Measurements from ENCODE around the gene TIMP2. TPM values are rescaled to one million over a fixed set of nuclear protein-coding genes. Genes with fewer than 3 reads are reported as not detected.
A peak's percentile ranks its signal among the peaks of the same experiment; 100 is the strongest.

Gene TIMP2
- total and polyA plus RNA-seq, 4 donors = 47.5 to 176 (median 91.9) TPM

GRCh38 chr17:78951967-78952551 is 26.9 kb upstream of the TIMP2 start:
- no peak overlapping the region for H3K4me3 ChIP-seq
- peaks cover 0 to 17% (median 7%) of the 10 kb centered on the region in 4 donors for H3K9me3 ChIP-seq (ENCODE audit: control insufficient read depth in 4 of 4, insufficient read depth in 3 of 4, low read length in 3 of 4)
- no peaks in the 10 kb centered on the region for H3K27me3 ChIP-seq (ENCODE audit: control insufficient read depth in 3 of 3, insufficient read depth in 3 of 3, low read length in 2 of 3)
- TF ChIP-seq, protein P1, sequence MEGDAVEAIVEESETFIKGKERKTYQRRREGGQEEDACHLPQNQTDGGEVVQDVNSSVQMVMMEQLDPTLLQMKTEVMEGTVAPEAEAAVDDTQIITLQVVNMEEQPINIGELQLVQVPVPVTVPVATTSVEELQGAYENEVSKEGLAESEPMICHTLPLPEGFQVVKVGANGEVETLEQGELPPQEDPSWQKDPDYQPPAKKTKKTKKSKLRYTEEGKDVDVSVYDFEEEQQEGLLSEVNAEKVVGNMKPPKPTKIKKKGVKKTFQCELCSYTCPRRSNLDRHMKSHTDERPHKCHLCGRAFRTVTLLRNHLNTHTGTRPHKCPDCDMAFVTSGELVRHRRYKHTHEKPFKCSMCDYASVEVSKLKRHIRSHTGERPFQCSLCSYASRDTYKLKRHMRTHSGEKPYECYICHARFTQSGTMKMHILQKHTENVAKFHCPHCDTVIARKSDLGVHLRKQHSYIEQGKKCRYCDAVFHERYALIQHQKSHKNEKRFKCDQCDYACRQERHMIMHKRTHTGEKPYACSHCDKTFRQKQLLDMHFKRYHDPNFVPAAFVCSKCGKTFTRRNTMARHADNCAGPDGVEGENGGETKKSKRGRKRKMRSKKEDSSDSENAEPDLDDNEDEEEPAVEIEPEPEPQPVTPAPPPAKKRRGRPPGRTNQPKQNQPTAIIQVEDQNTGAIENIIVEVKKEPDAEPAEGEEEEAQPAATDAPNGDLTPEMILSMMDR (IDR thresholded peaks at IDR 0.05; ENCODE audit: control extremely low read depth, extremely low read depth) = no peak
- peaks cover 0 to 36% (median 13%) of the 10 kb centered on the region in 5 donors for H3K4me1 ChIP-seq (ENCODE audit: control insufficient read depth in 5 of 5, insufficient read depth in 5 of 5, low read length in 5 of 5)
- DNase-seq (peak; percentile 74 to 88 (median 79)), ATAC-seq (ENCODE audit: insufficient read depth, low FRiP score) (no peak)
- no peak overlapping the region for H3K27ac ChIP-seq (ENCODE audit: low read depth in 1 of 2, low read length in 1 of 2)
- WGBS, 2 donors = 54 to 67% methylated on average over 12 of the region's 12 CpGs
- peak overlapping the region in 1 of 2 donors; percentile 49 for H3K9ac ChIP-seq (ENCODE audit: insufficient read depth in 1 of 2, low read length in 2 of 2)
- peaks cover 0 to 4% (median 0%) of the 10 kb centered on the region in 4 donors for H3K36me3 ChIP-seq (ENCODE audit: control insufficient read depth in 4 of 4, insufficient read depth in 4 of 4, low read length in 4 of 4)

- 92 to 98% methylated on average over 2 of the region's 2 CpGs for WGBS, 2 donors
Observed at GRCh38 chr17:78950870-78951269, 25.7 kb upstream of the TIMP2 start.

GRCh38 chr17:78947235-78948149 is 22.3 kb upstream of the TIMP2 start:
- Histone ChIP-seq H3K4me1 (ENCODE audit: control insufficient read depth in 5 of 5, insufficient read depth in 5 of 5, low read length in 5 of 5) (peaks cover 0 to 17% (median 8%) of the 10 kb centered on the region in 5 donors), H3K36me3 (ENCODE audit: control insufficient read depth in 4 of 4, insufficient read depth in 4 of 4, low read length in 4 of 4) (peaks cover 0 to 4% (median 0%) of the 10 kb centered on the region in 4 donors), H3K27me3 (ENCODE audit: control insufficient read depth in 3 of 3, insufficient read depth in 3 of 3, low read length in 2 of 3) (no peaks in the 10 kb centered on the region), H3K4me3 (no peak overlapping the region), H3K9me3 (ENCODE audit: control insufficient read depth in 4 of 4, insufficient read depth in 3 of 4, low read length in 3 of 4) (peaks cover 0 to 17% (median 7%) of the 10 kb centered on the region in 4 donors), H3K27ac (ENCODE audit: low read depth in 1 of 2, low read length in 1 of 2) (peak overlapping the region in 1 of 2 donors; percentile 45), H3K9ac (ENCODE audit: insufficient read depth in 1 of 2, low read length in 2 of 2) (no peak overlapping the region)
- 60 to 82% methylated on average over 18 of the region's 18 CpGs for WGBS, 2 donors
- TF ChIP-seq, protein P1 (IDR thresholded peaks at IDR 0.05; ENCODE audit: control extremely low read depth, extremely low read depth) = no peak
- ATAC-seq (ENCODE audit: insufficient read depth, low FRiP score) (no peak), DNase-seq (peak in 2 of 3 donors; percentile 31 to 65)

More at GRCh38 chr17:78950870-78951269, 25.7 kb upstream of the TIMP2 start:
- Histone ChIP-seq H3K4me1 (ENCODE audit: control insufficient read depth in 5 of 5, insufficient read depth in 5 of 5, low read length in 5 of 5) (peaks cover 0 to 29% (median 13%) of the 10 kb centered on the region in 5 donors), H3K9me3 (ENCODE audit: control insufficient read depth in 4 of 4, insufficient read depth in 3 of 4, low read length in 3 of 4) (peaks cover 0 to 17% (median 7%) of the 10 kb centered on the region in 4 donors), H3K4me3 (no peak overlapping the region), H3K27ac (ENCODE audit: low read depth in 1 of 2, low read length in 1 of 2) (no peak overlapping the region), H3K36me3 (ENCODE audit: control insufficient read depth in 4 of 4, insufficient read depth in 4 of 4, low read length in 4 of 4) (peaks cover 0 to 4% (median 0%) of the 10 kb centered on the region in 4 donors), H3K9ac (ENCODE audit: insufficient read depth in 1 of 2, low read length in 2 of 2) (no peak overlapping the region), H3K27me3 (ENCODE audit: control insufficient read depth in 3 of 3, insufficient read depth in 3 of 3, low read length in 2 of 3) (no peaks in the 10 kb centered on the region)
- TF ChIP-seq, protein P1 (IDR thresholded peaks at IDR 0.05; ENCODE audit: control extremely low read depth, extremely low read depth) = no peak
- no peak for ATAC-seq (ENCODE audit: insufficient read depth, low FRiP score)
- no peak for DNase-seq
